A549 (cell line): ENCODE data around the gene WNT1. TPM values are rescaled to one million over a fixed set of nuclear protein-coding genes. Genes with fewer than 3 reads are reported as not detected.

Experiments used
- ATAC-seq, 2 experiments: fragments of 200-7000 bp in 1 of 2; fragments of >200 bp in 1 of 2; cut with Nextera tagmentation in 1 of 2; cut with Tn5 transposase in 1 of 2; 3 replicates each; pipeline versions ENCODE4 v1.8.0 to v1.9.1; 2018 to 2020; ENCODE audit warnings: mild to moderate bottlenecking in 1 of 2, moderate library complexity in 1 of 2
- CTCF ChIA-PET: fragments of 300-600 bp; sonication (Branson Sonifier 250); formaldehyde crosslinking; extraction: SDS; loops from one replicate; lab custom pipeline; 2021; ENCODE audit warnings: antibody characterized with exemption, inconsistent platforms; lab: Yijun Ruan, JAX
- POLR2A ChIA-PET: fragments of 350-600 bp; formaldehyde crosslinking; extraction: SDS; loops from one replicate; lab custom pipeline; 2021; ENCODE audit warnings: antibody characterized with exemption, inconsistent platforms; lab: Yijun Ruan, JAX
- DNase-seq, 2 experiments: peaks; one replicate each; pipeline versions ENCODE4 v3.0.0 to v3.0.0-alpha.2; 2011 to 2016; ENCODE audit warnings: low read depth in 1 of 2, low spot score in 1 of 2
- FAIRE-seq: peaks from 2 replicates; lab custom pipeline; 2011; peaks lifted over from hg19 to GRCh38; lab: Jason Lieb, UNC
- H3K27ac ChIP-seq, 2 experiments: fragments of >200 bp; sonication (Bioruptor Twin); formaldehyde crosslinking; 3 replicates each; pipeline ENCODE4 v1.5.1; 2016 to 2017
- H3K4me1 ChIP-seq: fragments of >200 bp; sonication (Bioruptor Twin); formaldehyde crosslinking; 3 replicates; pipeline ENCODE4 v1.6.1; 2016
- H3K4me2 ChIP-seq: fragments of >200 bp; sonication (Bioruptor Twin); formaldehyde crosslinking; 3 replicates; pipeline ENCODE4 v1.6.1; 2016
- H3K4me3 ChIP-seq: fragments of >200 bp; sonication (Bioruptor Twin); formaldehyde crosslinking; 3 replicates; pipeline ENCODE4 v1.5.1; 2016
- H3K9me3 ChIP-seq: fragments of >200 bp; sonication (Bioruptor Twin); formaldehyde crosslinking; 3 replicates; pipeline ENCODE4 v1.6.1; 2016
- CBX2 ChIP-seq: fragments of 200-600 bp; sonication (generic); IDR thresholded peaks from 2 replicates; pipeline ENCODE4 v1.6.1; 2016; ENCODE audit warnings: low read depth, mild to moderate bottlenecking, borderline replicate concordance
- CBX8 ChIP-seq: fragments of 200-600 bp; sonication (generic); IDR thresholded peaks from 2 replicates; pipeline ENCODE4 v1.6.1; 2016
- CHD2 ChIP-seq: fragments of 150-350 bp; IDR thresholded peaks from 2 replicates; pipeline ENCODE4 v1.6.1; 2014; ENCODE audit warnings: low read length; ENCODE audit not compliant: partially characterized antibody
- EHF ChIP-seq: fragments of 250-450 bp; sonication (Bioruptor Pico); IDR thresholded peaks from 2 replicates; pipeline ENCODE4 v1.5.0; 2020; ENCODE audit warnings: mild to moderate bottlenecking
- EHMT2 ChIP-seq: fragments of 200-600 bp; sonication (generic); IDR thresholded peaks from 2 replicates; pipeline ENCODE4 v1.6.1; 2016; ENCODE audit warnings: antibody characterized with exemption, low read depth, mild to moderate bottlenecking, moderate library complexity
- EP300 ChIP-seq, 2 experiments: fragments of >200 bp; sonication (Bioruptor Twin); formaldehyde crosslinking; IDR thresholded peaks; 2 replicates in 1 of 2; 3 replicates in 1 of 2; pipeline ENCODE4 v1.6.1; 2016 to 2017
- ESRRA ChIP-seq: fragments of 150-350 bp; IDR thresholded peaks from 2 replicates; pipeline ENCODE4 v1.6.1; 2014; ENCODE audit warnings: mild to moderate bottlenecking, low read length, borderline replicate concordance
- FOXS1 ChIP-seq: fragments of 250-450 bp; sonication (Bioruptor Pico); IDR thresholded peaks from 2 replicates; pipeline ENCODE4 v1.5.0; 2020; ENCODE audit warnings: mild to moderate bottlenecking, moderate library complexity
- HDAC2 ChIP-seq: fragments of 200-600 bp; sonication (generic); IDR thresholded peaks from 2 replicates; pipeline ENCODE4 v1.6.1; 2016
- HOXA7 ChIP-seq: fragments of 250-450 bp; sonication (Bioruptor Pico); IDR thresholded peaks from 2 replicates; pipeline ENCODE4 v1.5.0; 2020; ENCODE audit warnings: mild to moderate bottlenecking, moderate library complexity
- HOXB5 ChIP-seq: fragments of 250-450 bp; sonication (Bioruptor Pico); IDR thresholded peaks from 2 replicates; pipeline ENCODE4 v1.5.0; 2020; ENCODE audit warnings: mild to moderate bottlenecking, moderate library complexity
- JUN ChIP-seq, 2 experiments: fragments of >200 bp; sonication (Bioruptor Twin); formaldehyde crosslinking; IDR thresholded peaks; 2 replicates in 1 of 2; 3 replicates in 1 of 2; pipeline ENCODE4 v1.6.1; 2016 to 2017
- KDM1A ChIP-seq: fragments of 200-600 bp; sonication (generic); IDR thresholded peaks from 2 replicates; pipeline ENCODE4 v1.6.1; 2016; ENCODE audit warnings: low read depth, mild to moderate bottlenecking
- KDM5A ChIP-seq: fragments of 200-600 bp; sonication (generic); IDR thresholded peaks from 2 replicates; pipeline ENCODE4 v1.6.1; 2016; ENCODE audit warnings: antibody characterized with exemption, mild to moderate bottlenecking
- MAFK ChIP-seq: fragments of 450-650 bp; IDR thresholded peaks from 2 replicates; pipeline ENCODE4 v1.6.1; 2014; ENCODE audit not compliant: partially characterized antibody
- NFE2L2 ChIP-seq: fragments of 150-350 bp; conservative IDR thresholded peaks from 2 replicates; pipeline ENCODE4 v1.6.1; 2014; ENCODE audit warnings: low read length
- NR3C1 ChIP-seq: fragments of >200 bp; sonication (Bioruptor Twin); formaldehyde crosslinking; IDR thresholded peaks from 3 replicates; pipeline ENCODE4 v1.6.1; 2017
- RARB ChIP-seq: fragments of 250-450 bp; sonication (Bioruptor Pico); IDR thresholded peaks from 2 replicates; pipeline ENCODE4 v1.8.0; 2021; ENCODE audit warnings: mild to moderate bottlenecking, moderate library complexity
- RCOR1 ChIP-seq: fragments of 150-350 bp; IDR thresholded peaks from 2 replicates; pipeline ENCODE4 v1.6.1; 2014; ENCODE audit warnings: antibody characterized with exemption, low read length, low read depth
- RNF2 ChIP-seq: fragments of 200-600 bp; sonication (generic); IDR thresholded peaks from 2 replicates; pipeline ENCODE4 v1.6.1; 2016; ENCODE audit warnings: low read depth, mild to moderate bottlenecking, antibody characterized with exemption, moderate library complexity, borderline replicate concordance
- SMC3 ChIP-seq: fragments of >200 bp; sonication (Bioruptor Twin); formaldehyde crosslinking; IDR thresholded peaks from 3 replicates; pipeline ENCODE4 v1.6.1; 2018; ENCODE audit warnings: inconsistent platforms
- TFCP2L1 ChIP-seq: fragments of 250-450 bp; sonication (Bioruptor Pico); IDR thresholded peaks from 2 replicates; pipeline ENCODE4 v1.5.0; 2021; ENCODE audit warnings: mild to moderate bottlenecking
- TP53 ChIP-seq: fragments of 250-450 bp; sonication (Bioruptor Pico); IDR thresholded peaks from 2 replicates; pipeline ENCODE4 v1.5.0; 2021; ENCODE audit warnings: mild to moderate bottlenecking, moderate library complexity
- ZFP36 ChIP-seq: fragments of 450-650 bp; IDR thresholded peaks from 2 replicates; pipeline ENCODE4 v1.6.1; 2014; ENCODE audit warnings: borderline replicate concordance; ENCODE audit not compliant: partially characterized antibody
- ZSCAN20 ChIP-seq: fragments of 250-450 bp; sonication (Bioruptor Pico); IDR thresholded peaks from 2 replicates; pipeline ENCODE4 v1.8.0; 2022; ENCODE audit warnings: mild to moderate bottlenecking, moderate library complexity
- WGBS: methylation state at CpG from one replicate; pipeline ENCODE4 v1.1.6; 2017; ENCODE audit errors: missing lambda C conversion rate; 5-methylcytosine and 5-hydroxymethylcytosine counted together
- polyA plus RNA-seq, 4 experiments: library from polyadenylated mRNA; depleted of rRNA in 3 of 4; stranded (reverse); fragments of >200 nt; fragmentation: RNase III in 1 of 4; extraction: RNeasy Plus Mini Kit Qiagen cat#74134 plus additional on column Dnase treatment in 1 of 4; gene quantifications; 2 replicates in 3 of 4; 3 replicates in 1 of 4; pipeline ENCODE4 v1.2.3, GENCODE V29; 2011 to 2017
- TF ChIP-seq, protein P1 (sequence below): fragments of >200 bp; sonication (Bioruptor Twin); formaldehyde crosslinking; IDR thresholded peaks from 3 replicates; pipeline ENCODE4 v1.5.1; 2016
- TF ChIP-seq, protein P2 (sequence below): fragments of 450-650 bp; IDR thresholded peaks from 2 replicates; pipeline ENCODE4 v1.6.1; 2014; ENCODE audit warnings: antibody characterized with exemption
- TF ChIP-seq, protein P3 (sequence below): IDR thresholded peaks from 2 replicates; pipeline ENCODE4 v1.6.1; 2012
- TF ChIP-seq, protein P4 (sequence below): fragments of >200 bp; sonication (Bioruptor Twin); formaldehyde crosslinking; IDR thresholded peaks from 3 replicates; pipeline ENCODE4 v1.6.1; 2016
- TF ChIP-seq, protein P5 (sequence below): fragments of >200 bp; sonication (Bioruptor Twin); formaldehyde crosslinking; IDR thresholded peaks from 2 replicates; pipeline ENCODE4 v1.6.1; 2016
- TF ChIP-seq, protein P6 (sequence below): IDR thresholded peaks from 2 replicates; pipeline ENCODE4 v1.6.1; 2012

Gene WNT1
- polyA plus RNA-seq, 2 of the 4 experiments (the other 2 are of a cell fraction) = not detected

DNA sequence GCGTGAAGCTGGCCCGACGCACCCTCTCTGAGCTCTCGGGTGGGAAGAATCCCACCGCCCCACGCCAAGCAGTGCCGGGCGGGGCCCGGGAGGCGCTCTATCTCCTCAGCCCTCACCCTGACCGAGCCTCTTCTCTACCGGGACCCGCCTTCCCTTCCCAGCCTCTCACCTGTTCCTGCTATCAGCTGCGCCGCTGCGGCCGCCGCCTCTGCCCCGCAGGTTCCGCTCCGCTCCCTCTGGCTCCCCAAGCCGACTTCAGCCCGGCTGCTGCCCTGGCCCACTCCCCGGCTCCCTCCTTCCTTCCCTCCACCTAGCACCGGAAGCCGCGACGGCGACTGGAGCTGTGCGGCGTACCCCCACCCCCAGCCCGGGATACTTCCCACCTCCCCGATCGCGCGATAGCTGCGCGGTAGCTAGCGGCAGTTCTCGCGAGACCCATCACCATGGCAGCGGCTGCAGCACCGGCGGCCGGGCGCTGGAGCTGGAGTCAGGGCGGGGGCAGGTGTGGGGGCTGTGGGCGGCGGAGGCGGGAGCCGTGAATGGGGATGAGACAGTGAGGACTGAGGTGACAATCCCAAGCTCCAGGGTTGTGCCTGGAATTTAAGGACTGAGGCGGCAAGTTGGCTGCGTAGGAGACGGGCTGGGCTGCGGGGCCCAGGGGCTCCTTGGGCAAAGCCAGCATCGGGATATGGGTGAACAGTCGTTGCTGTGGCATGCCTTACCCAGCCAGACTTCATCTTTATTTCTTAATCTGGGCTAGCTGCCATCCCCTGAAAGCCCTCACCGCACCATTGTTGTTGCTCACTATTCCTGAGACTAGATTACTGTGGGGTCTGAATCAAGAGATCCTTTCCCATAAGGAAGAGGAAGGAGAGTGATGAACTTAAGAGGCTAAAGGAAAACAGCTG, 20.7 kb upstream of the WNT1 start, which contains the start of gene ARF3 (continued):
- TF ChIP-seq, protein P1, sequence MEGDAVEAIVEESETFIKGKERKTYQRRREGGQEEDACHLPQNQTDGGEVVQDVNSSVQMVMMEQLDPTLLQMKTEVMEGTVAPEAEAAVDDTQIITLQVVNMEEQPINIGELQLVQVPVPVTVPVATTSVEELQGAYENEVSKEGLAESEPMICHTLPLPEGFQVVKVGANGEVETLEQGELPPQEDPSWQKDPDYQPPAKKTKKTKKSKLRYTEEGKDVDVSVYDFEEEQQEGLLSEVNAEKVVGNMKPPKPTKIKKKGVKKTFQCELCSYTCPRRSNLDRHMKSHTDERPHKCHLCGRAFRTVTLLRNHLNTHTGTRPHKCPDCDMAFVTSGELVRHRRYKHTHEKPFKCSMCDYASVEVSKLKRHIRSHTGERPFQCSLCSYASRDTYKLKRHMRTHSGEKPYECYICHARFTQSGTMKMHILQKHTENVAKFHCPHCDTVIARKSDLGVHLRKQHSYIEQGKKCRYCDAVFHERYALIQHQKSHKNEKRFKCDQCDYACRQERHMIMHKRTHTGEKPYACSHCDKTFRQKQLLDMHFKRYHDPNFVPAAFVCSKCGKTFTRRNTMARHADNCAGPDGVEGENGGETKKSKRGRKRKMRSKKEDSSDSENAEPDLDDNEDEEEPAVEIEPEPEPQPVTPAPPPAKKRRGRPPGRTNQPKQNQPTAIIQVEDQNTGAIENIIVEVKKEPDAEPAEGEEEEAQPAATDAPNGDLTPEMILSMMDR = no peak
- TF ChIP-seq, protein P2, sequence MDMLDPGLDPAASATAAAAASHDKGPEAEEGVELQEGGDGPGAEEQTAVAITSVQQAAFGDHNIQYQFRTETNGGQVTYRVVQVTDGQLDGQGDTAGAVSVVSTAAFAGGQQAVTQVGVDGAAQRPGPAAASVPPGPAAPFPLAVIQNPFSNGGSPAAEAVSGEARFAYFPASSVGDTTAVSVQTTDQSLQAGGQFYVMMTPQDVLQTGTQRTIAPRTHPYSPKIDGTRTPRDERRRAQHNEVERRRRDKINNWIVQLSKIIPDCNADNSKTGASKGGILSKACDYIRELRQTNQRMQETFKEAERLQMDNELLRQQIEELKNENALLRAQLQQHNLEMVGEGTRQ = no peak
- TF ChIP-seq, protein P3, sequence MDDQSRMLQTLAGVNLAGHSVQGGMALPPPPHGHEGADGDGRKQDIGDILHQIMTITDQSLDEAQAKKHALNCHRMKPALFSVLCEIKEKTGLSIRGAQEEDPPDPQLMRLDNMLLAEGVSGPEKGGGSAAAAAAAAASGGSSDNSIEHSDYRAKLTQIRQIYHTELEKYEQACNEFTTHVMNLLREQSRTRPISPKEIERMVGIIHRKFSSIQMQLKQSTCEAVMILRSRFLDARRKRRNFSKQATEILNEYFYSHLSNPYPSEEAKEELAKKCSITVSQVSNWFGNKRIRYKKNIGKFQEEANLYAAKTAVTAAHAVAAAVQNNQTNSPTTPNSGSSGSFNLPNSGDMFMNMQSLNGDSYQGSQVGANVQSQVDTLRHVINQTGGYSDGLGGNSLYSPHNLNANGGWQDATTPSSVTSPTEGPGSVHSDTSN = no peak
- no peak for TF ChIP-seq TFCP2L1 (CRISPR knock-in tag)
- no peak for TF ChIP-seq ZFP36
- TF ChIP-seq EP300 (IDR thresholded peaks at IDR 0.05) = no peak
- TF ChIP-seq TP53 = no peak
- peak; percentile 99 for TF ChIP-seq CHD2
- TF ChIP-seq ESRRA = no peak
- no peak for TF ChIP-seq NFE2L2
- TF ChIP-seq RARB (CRISPR knock-in tag) = no peak
- TF ChIP-seq CBX2 = no peak
- no peak for TF ChIP-seq HOXA7 (CRISPR knock-in tag)
- 0 out of 2 replicates have a peak, but pooled peaks have one; percentile 26 for TF ChIP-seq KDM5A
- TF ChIP-seq MAFK = no peak
- TF ChIP-seq KDM1A = no peak
- TF ChIP-seq NR3C1 = no peak
- TF ChIP-seq EHF (CRISPR knock-in tag) = no peak
- TF ChIP-seq HOXB5 = no peak
- TF ChIP-seq, protein P4, sequence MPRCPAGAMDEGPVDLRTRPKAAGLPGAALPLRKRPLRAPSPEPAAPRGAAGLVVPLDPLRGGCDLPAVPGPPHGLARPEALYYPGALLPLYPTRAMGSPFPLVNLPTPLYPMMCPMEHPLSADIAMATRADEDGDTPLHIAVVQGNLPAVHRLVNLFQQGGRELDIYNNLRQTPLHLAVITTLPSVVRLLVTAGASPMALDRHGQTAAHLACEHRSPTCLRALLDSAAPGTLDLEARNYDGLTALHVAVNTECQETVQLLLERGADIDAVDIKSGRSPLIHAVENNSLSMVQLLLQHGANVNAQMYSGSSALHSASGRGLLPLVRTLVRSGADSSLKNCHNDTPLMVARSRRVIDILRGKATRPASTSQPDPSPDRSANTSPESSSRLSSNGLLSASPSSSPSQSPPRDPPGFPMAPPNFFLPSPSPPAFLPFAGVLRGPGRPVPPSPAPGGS = 0 out of 3 replicates have a peak, but pooled peaks have one; percentile 33

DNA sequence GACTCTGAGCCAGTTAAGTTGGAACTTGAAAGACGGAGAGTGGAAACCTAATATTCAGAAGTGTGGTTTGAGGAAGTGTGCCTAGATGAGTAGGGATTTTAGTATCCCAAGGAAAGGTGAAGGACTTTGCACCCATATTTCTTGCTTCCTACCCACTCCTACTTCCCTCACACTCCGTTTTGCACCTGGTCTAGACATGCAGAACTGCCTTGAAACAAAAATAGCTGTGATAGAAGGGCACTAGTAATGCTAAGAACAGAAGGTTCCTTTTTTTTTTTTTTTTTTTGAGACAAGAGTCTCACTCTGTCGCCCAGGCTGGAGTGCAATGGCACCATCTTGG, 20.1 kb upstream of the WNT1 start:
- Histone ChIP-seq H3K4me1 (peaks cover 10% of the 10 kb centered on the region), H3K4me3 (peak overlapping the region; percentile 79), H3K27ac (peak overlapping the region; percentile 95), H3K9me3 (no peaks in the 10 kb centered on the region)
- no peak for ATAC-seq
- no peak for DNase-seq
- TF ChIP-seq CBX8 (no peak), SMC3 (no peak), HDAC2 (no peak), JUN (IDR thresholded peaks at IDR 0.05) (no peak), RNF2 (no peak), ZSCAN20 (CRISPR knock-in tag) (no peak), KDM5A (no peak), MAFK (no peak), RCOR1 (no peak), EHMT2 (no peak), HOXB5 (no peak), FOXS1 (CRISPR knock-in tag) (no peak)
- TF ChIP-seq, protein P5, sequence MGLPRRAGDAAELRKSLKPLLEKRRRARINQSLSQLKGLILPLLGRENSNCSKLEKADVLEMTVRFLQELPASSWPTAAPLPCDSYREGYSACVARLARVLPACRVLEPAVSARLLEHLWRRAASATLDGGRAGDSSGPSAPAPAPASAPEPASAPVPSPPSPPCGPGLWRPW = no peak
- TF ChIP-seq, protein P6, sequence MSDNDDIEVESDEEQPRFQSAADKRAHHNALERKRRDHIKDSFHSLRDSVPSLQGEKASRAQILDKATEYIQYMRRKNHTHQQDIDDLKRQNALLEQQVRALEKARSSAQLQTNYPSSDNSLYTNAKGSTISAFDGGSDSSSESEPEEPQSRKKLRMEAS = no peak
- TF ChIP-seq, all 56 proteins: peak for 0
- peak overlapping the region; percentile 79 for H3K4me2 ChIP-seq
- no peak for FAIRE-seq
- CTCF ChIA-PET = interaction anchor here (1.4 to 77.5 kb wide), 3 partner anchors 4 to 55 kb away, joined by 4 to 2584 read pairs (median 2584); partner anchors contain the start of genes ARF3, DDN, FKBP11 and PRKAG1
- 38% methylated on average over 3 of the region's 3 CpGs for WGBS
- POLR2A ChIA-PET = interaction anchor here (0.6 to 1.6 kb wide), 8 partner anchors 10 to 408 kb away, joined by 3 to 10 read pairs (median 4); partner anchors contain the start of genes DDX23, FKBP11 and RND1
